ENCODE data around the gene PDZK1IP1.
A peak's percentile ranks its signal among the peaks of the same experiment; 100 is the strongest.
"Not testable (repeated sequence)": the region's sequence is repeated elsewhere in the genome, so short reads cannot be mapped to it uniquely, and the experiment has no call there.

Gene PDZK1IP1

GRCh38 chr1:47201179-47201578 is 11.3 kb upstream of the PDZK1IP1 start:
- no peaks in the 10 kb centered on the region for H3K27me3 ChIP-seq (replicated peaks in 2 of 5; ENCODE audit: control insufficient read depth in 4 of 5, insufficient read depth in 5 of 5, low read length in 4 of 5)
- WGBS (ENCODE audit: insufficient coverage), result 27% methylated on average over 3 of the region's 4 CpGs
- H3K27ac ChIP-seq (ENCODE audit: insufficient read depth in 1 of 2, low read depth in 1 of 2, low read length in 2 of 2, poor library complexity in 1 of 2, severe bottlenecking in 2 of 2), result no peak overlapping the region
- peaks cover 0 to 18% (median 3%) of the 10 kb centered on the region in 4 experiments for H3K4me1 ChIP-seq (ENCODE audit: control extremely low read depth in 1 of 4, control insufficient read depth in 4 of 4, insufficient read depth in 4 of 4, low read length in 3 of 4)
- peak in 1 of 3 donors; percentile 49 for DNase-seq
- CTCF ChIA-PET, result interaction anchor here (0.7 to 5.4 kb wide), 12 partner anchors 8 to 62 kb away, joined by 3 to 35 read pairs (median 6); no protein-coding TSS in a partner anchor
- H3K4me3 ChIP-seq (ENCODE audit: control insufficient read depth in 1 of 7, extremely low read depth in 1 of 7, insufficient read depth in 4 of 7, low read depth in 2 of 7, low read length in 6 of 7), result no peak overlapping the region
- POLR2A ChIA-PET, result interaction anchor here (1.7 kb wide), 1 partner anchor 11 kb away, joined by 4 read pairs; no protein-coding TSS in a partner anchor
- H3K9me3 ChIP-seq (ENCODE audit: control extremely low read depth in 1 of 5, control insufficient read depth in 4 of 5, insufficient read depth in 2 of 5, low read depth in 1 of 5, low read length in 4 of 5), result no peaks in the 10 kb centered on the region
- no peaks in the 10 kb centered on the region for H3K36me3 ChIP-seq (ENCODE audit: control insufficient read depth in 4 of 4, insufficient read depth in 4 of 4, low read length in 3 of 4)

- H3K36me3 ChIP-seq (ENCODE audit: control insufficient read depth in 4 of 4, insufficient read depth in 4 of 4, low read length in 3 of 4), result no peaks in the 10 kb centered on the region
- H3K4me3 ChIP-seq (ENCODE audit: control insufficient read depth in 1 of 7, extremely low read depth in 1 of 7, insufficient read depth in 4 of 7, low read depth in 2 of 7, low read length in 6 of 7), result no peak overlapping the region
- H3K9me3 ChIP-seq (ENCODE audit: control extremely low read depth in 1 of 5, control insufficient read depth in 4 of 5, insufficient read depth in 2 of 5, low read depth in 1 of 5, low read length in 4 of 5), result no peaks in the 10 kb centered on the region
- CTCF ChIA-PET, result interaction anchor here (1.0 to 3.8 kb wide), 4 partner anchors 11 to 65 kb away, joined by 3 to 29 read pairs (median 7); no protein-coding TSS in a partner anchor
- no peaks in the 10 kb centered on the region for H3K27me3 ChIP-seq (replicated peaks in 2 of 5; ENCODE audit: control insufficient read depth in 4 of 5, insufficient read depth in 5 of 5, low read length in 4 of 5)
- DNase-seq, result no peak
- no peak overlapping the region for H3K27ac ChIP-seq (ENCODE audit: insufficient read depth in 1 of 2, low read depth in 1 of 2, low read length in 2 of 2, poor library complexity in 1 of 2, severe bottlenecking in 2 of 2)
- H3K4me1 ChIP-seq (ENCODE audit: control extremely low read depth in 1 of 4, control insufficient read depth in 4 of 4, insufficient read depth in 4 of 4, low read length in 3 of 4), result peaks cover 0 to 12% (median 3%) of the 10 kb centered on the region in 4 experiments
- POLR2A ChIA-PET, result no interaction called here
- WGBS (ENCODE audit: insufficient coverage), result 95% methylated on average over 3 of the region's 4 CpGs
These were observed 8.4 kb upstream of the PDZK1IP1 start for GRCh38 chr1:47198214-47198613.

- peaks cover 0 to 18% (median 12%) of the 10 kb centered on the region in 4 experiments for H3K4me1 ChIP-seq (ENCODE audit: control extremely low read depth in 1 of 4, control insufficient read depth in 4 of 4, insufficient read depth in 4 of 4, low read length in 3 of 4)
- no peak for DNase-seq
- no peak overlapping the region for H3K4me3 ChIP-seq (ENCODE audit: control insufficient read depth in 1 of 7, extremely low read depth in 1 of 7, insufficient read depth in 4 of 7, low read depth in 2 of 7, low read length in 6 of 7)
- H3K36me3 ChIP-seq (ENCODE audit: control insufficient read depth in 4 of 4, insufficient read depth in 4 of 4, low read length in 3 of 4), result no peaks in the 10 kb centered on the region
- no peaks in the 10 kb centered on the region for H3K27me3 ChIP-seq (replicated peaks in 2 of 5; ENCODE audit: control insufficient read depth in 4 of 5, insufficient read depth in 5 of 5, low read length in 4 of 5)
- ChIA-PET POLR2A (no interaction called here), CTCF (interaction anchor here (0.6 to 3.8 kb wide), 12 partner anchors 11 to 67 kb away, joined by 3 to 9 read pairs (median 4); no protein-coding TSS in a partner anchor)
- 55% methylated on average over 2 of the region's 3 CpGs for WGBS (ENCODE audit: insufficient coverage)
- H3K9me3 ChIP-seq (ENCODE audit: control extremely low read depth in 1 of 5, control insufficient read depth in 4 of 5, insufficient read depth in 2 of 5, low read depth in 1 of 5, low read length in 4 of 5), result no peaks in the 10 kb centered on the region
- no peak overlapping the region for H3K27ac ChIP-seq (ENCODE audit: insufficient read depth in 1 of 2, low read depth in 1 of 2, low read length in 2 of 2, poor library complexity in 1 of 2, severe bottlenecking in 2 of 2)
These were observed 6.8 kb upstream of the PDZK1IP1 start for GRCh38 chr1:47196622-47197021.

GRCh38 chr1:47195981-47196380 is 6.1 kb upstream of the PDZK1IP1 start:
- DNase-seq; H3K9me3 ChIP-seq (ENCODE audit: control extremely low read depth in 1 of 5, control insufficient read depth in 4 of 5, insufficient read depth in 2 of 5, low read depth in 1 of 5, low read length in 4 of 5); POLR2A ChIA-PET; H3K27ac ChIP-seq (ENCODE audit: insufficient read depth in 1 of 2, low read depth in 1 of 2, low read length in 2 of 2, poor library complexity in 1 of 2, severe bottlenecking in 2 of 2); H3K36me3 ChIP-seq (ENCODE audit: control insufficient read depth in 4 of 4, insufficient read depth in 4 of 4, low read length in 3 of 4); H3K4me3 ChIP-seq (ENCODE audit: control insufficient read depth in 1 of 7, extremely low read depth in 1 of 7, insufficient read depth in 4 of 7, low read depth in 2 of 7, low read length in 6 of 7); H3K27me3 ChIP-seq (replicated peaks in 2 of 5; ENCODE audit: control insufficient read depth in 4 of 5, insufficient read depth in 5 of 5, low read length in 4 of 5): not testable (repeated sequence)
- peaks cover 0 to 16% (median 10%) of the 10 kb centered on the region in 4 experiments for H3K4me1 ChIP-seq (ENCODE audit: control extremely low read depth in 1 of 4, control insufficient read depth in 4 of 4, insufficient read depth in 4 of 4, low read length in 3 of 4)
- CTCF ChIA-PET, result interaction anchor here (0.6 to 3.8 kb wide), 7 partner anchors 12 to 67 kb away, joined by 3 to 9 read pairs (median 4); no protein-coding TSS in a partner anchor
- 92% methylated on average over 2 of the region's 9 CpGs for WGBS (ENCODE audit: insufficient coverage)

GRCh38 chr1:47194311-47194710 is 4.5 kb upstream of the PDZK1IP1 start:
- no peaks in the 10 kb centered on the region for H3K36me3 ChIP-seq (ENCODE audit: control insufficient read depth in 4 of 4, insufficient read depth in 4 of 4, low read length in 3 of 4)
- H3K9me3 ChIP-seq (ENCODE audit: control extremely low read depth in 1 of 5, control insufficient read depth in 4 of 5, insufficient read depth in 2 of 5, low read depth in 1 of 5, low read length in 4 of 5), result no peaks in the 10 kb centered on the region
- no peaks in the 10 kb centered on the region for H3K27me3 ChIP-seq (replicated peaks in 2 of 5; ENCODE audit: control insufficient read depth in 4 of 5, insufficient read depth in 5 of 5, low read length in 4 of 5)
- POLR2A ChIA-PET, result interaction anchor here (0.6 to 0.9 kb wide), 2 partner anchors 10 to 35 kb away, joined by 3 read pairs; no protein-coding TSS in a partner anchor
- no peak overlapping the region for H3K4me3 ChIP-seq (ENCODE audit: control insufficient read depth in 1 of 7, extremely low read depth in 1 of 7, insufficient read depth in 4 of 7, low read depth in 2 of 7, low read length in 6 of 7)
- no peak overlapping the region for H3K27ac ChIP-seq (ENCODE audit: insufficient read depth in 1 of 2, low read depth in 1 of 2, low read length in 2 of 2, poor library complexity in 1 of 2, severe bottlenecking in 2 of 2)
- CTCF ChIA-PET, result interaction anchor here (0.9 to 11.7 kb wide), 16 partner anchors 9 to 197 kb away, joined by 3 to 259 read pairs (median 6); partner anchors contain the start of genes CMPK1 and TAL1
- no peak for DNase-seq
- H3K4me1 ChIP-seq (ENCODE audit: control extremely low read depth in 1 of 4, control insufficient read depth in 4 of 4, insufficient read depth in 4 of 4, low read length in 3 of 4), result peaks cover 0 to 27% (median 21%) of the 10 kb centered on the region in 4 experiments

GRCh38 chr1:47193496-47193895 is 3.7 kb upstream of the PDZK1IP1 start:
- CTCF ChIA-PET, result interaction anchor here (0.7 to 11.7 kb wide), 21 partner anchors 10 to 138 kb away, joined by 3 to 259 read pairs (median 5); partner anchors contain the start of gene TAL1
- H3K27ac ChIP-seq (ENCODE audit: insufficient read depth in 1 of 2, low read depth in 1 of 2, low read length in 2 of 2, poor library complexity in 1 of 2, severe bottlenecking in 2 of 2); H3K4me3 ChIP-seq (ENCODE audit: control insufficient read depth in 1 of 7, extremely low read depth in 1 of 7, insufficient read depth in 4 of 7, low read depth in 2 of 7, low read length in 6 of 7); H3K9me3 ChIP-seq (ENCODE audit: control extremely low read depth in 1 of 5, control insufficient read depth in 4 of 5, insufficient read depth in 2 of 5, low read depth in 1 of 5, low read length in 4 of 5); DNase-seq; H3K36me3 ChIP-seq (ENCODE audit: control insufficient read depth in 4 of 4, insufficient read depth in 4 of 4, low read length in 3 of 4); H3K27me3 ChIP-seq (replicated peaks in 2 of 5; ENCODE audit: control insufficient read depth in 4 of 5, insufficient read depth in 5 of 5, low read length in 4 of 5): not testable (repeated sequence)
- H3K4me1 ChIP-seq (ENCODE audit: control extremely low read depth in 1 of 4, control insufficient read depth in 4 of 4, insufficient read depth in 4 of 4, low read length in 3 of 4), result peaks cover 0 to 27% (median 21%) of the 10 kb centered on the region in 4 experiments
- POLR2A ChIA-PET, result interaction anchor here (0.6 to 1.7 kb wide), 3 partner anchors 11 to 70 kb away, joined by 3 to 8 read pairs (median 3); no protein-coding TSS in a partner anchor
- 99% methylated on average over 10 of the region's 10 CpGs for WGBS (ENCODE audit: insufficient coverage)

Data from common myeloid progenitor, CD34-positive (primary cell).